GM21447 (cell line): ENCODE measurements around the gene SPAG6.

Source experiments
- ATAC-seq: cut with Tn5 transposase; IDR thresholded peaks from one replicate; pipeline ENCODE4 v1.9.1; 2021; ENCODE audit not compliant: unreplicated experiment

SPAG6 gene

GRCh38 chr10:22429981-22430421 is 84.7 kb downstream of the SPAG6 start:
- ATAC-seq, result no peak

- no peak for ATAC-seq
Measured at GRCh38 chr10:22433875-22434274, 88.6 kb downstream of the SPAG6 start.

GRCh38 chr10:22434521-22434920 is 89.2 kb downstream of the SPAG6 start:
- ATAC-seq, result no peak

- ATAC-seq, result no peak
Measured at GRCh38 chr10:22435650-22436049, 90.4 kb downstream of the SPAG6 start.

- peak; percentile 29 for ATAC-seq
Measured at GRCh38 chr10:22436526-22436892, 91.2 kb downstream of the SPAG6 start.

GRCh38 chr10:22436893-22437619 is 91.8 kb downstream of the SPAG6 start:
- peak; percentile 72 for ATAC-seq

- peak; percentile 36 for ATAC-seq
Measured at GRCh38 chr10:22437620-22438588, 92.6 kb downstream of the SPAG6 start.

- ATAC-seq, result no peak
Measured at GRCh38 chr10:22438711-22439110, 93.4 kb downstream of the SPAG6 start.

GRCh38 chr10:22442063-22442462 is 96.8 kb downstream of the SPAG6 start:
- ATAC-seq, result no peak

- no peak for ATAC-seq
Measured at GRCh38 chr10:22442468-22442867, 97.2 kb downstream of the SPAG6 start.

GRCh38 chr10:22443175-22443901 is 98.0 kb downstream of the SPAG6 start:
- ATAC-seq, result no peak

GRCh38 chr10:22444219-22444788 is 99.0 kb downstream of the SPAG6 start:
- ATAC-seq, result no peak

- ATAC-seq, result no peak
Measured at GRCh38 chr10:22445495-22445894, 100.2 kb downstream of the SPAG6 start.

- ATAC-seq, result no peak
Measured at GRCh38 chr10:22447068-22447467, 101.8 kb downstream of the SPAG6 start.

- no peak for ATAC-seq
Measured at GRCh38 chr10:22451346-22451745, 106.0 kb downstream of the SPAG6 start.

- no peak for ATAC-seq
Measured at GRCh38 chr10:22453320-22453719, 108.0 kb downstream of the SPAG6 start.

- ATAC-seq, result no peak
Measured at GRCh38 chr10:22453948-22454591, 108.8 kb downstream of the SPAG6 start.

- ATAC-seq, result peak; percentile 12
Measured at GRCh38 chr10:22454634-22455033, 109.3 kb downstream of the SPAG6 start.

- ATAC-seq, result peak; percentile 48
Measured at GRCh38 chr10:22455068-22455857, 110.0 kb downstream of the SPAG6 start.

GRCh38 chr10:22456486-22456885 is 111.2 kb downstream of the SPAG6 start:
- ATAC-seq, result no peak
